HG02981 (cell line): ENCODE data around the gene DNASE1L2.
"Not testable (repeated sequence)": the region's sequence is repeated elsewhere in the genome, so short reads cannot be mapped to it uniquely, and the experiment has no call there.

Experiments
- ATAC-seq: cut with Tn5 transposase; IDR thresholded peaks from one replicate; pipeline ENCODE4 v1.9.1; 2021; ENCODE audit warnings: mild to moderate bottlenecking, moderate library complexity; ENCODE audit not compliant: unreplicated experiment

DNASE1L2 gene

GRCh38 chr16:2203119-2203688 is 33.0 kb upstream of the DNASE1L2 start:
- not testable (repeated sequence) for ATAC-seq

GRCh38 chr16:2204416-2205103 is 31.7 kb upstream of the DNASE1L2 start:
- no peak for ATAC-seq

- peak; percentile 79 for ATAC-seq
These were observed 30.9 kb upstream of the DNASE1L2 start, which contains the start of gene MLST8 for GRCh38 chr16:2205104-2205966. Gene MLST8 (plus strand): TSS chr16:2205454. CDS start chr16:2206086, 632 bp downstream.

GRCh38 chr16:2205967-2206313 is 30.3 kb upstream of the DNASE1L2 start:
- peak; percentile 19 for ATAC-seq

- ATAC-seq, result no peak
These were observed 29.8 kb upstream of the DNASE1L2 start for GRCh38 chr16:2206420-2206779.

GRCh38 chr16:2206780-2207433 is 29.3 kb upstream of the DNASE1L2 start:
- no peak for ATAC-seq

- no peak for ATAC-seq
These were observed 28.4 kb upstream of the DNASE1L2 start for GRCh38 chr16:2207872-2208271.

GRCh38 chr16:2208308-2208707 is 27.9 kb upstream of the DNASE1L2 start:
- ATAC-seq, result no peak

GRCh38 chr16:2208772-2209171 is 27.5 kb upstream of the DNASE1L2 start:
- ATAC-seq, result no peak

- no peak for ATAC-seq
These were observed 26.8 kb upstream of the DNASE1L2 start for GRCh38 chr16:2209258-2210008.

- ATAC-seq, result no peak
These were observed 26.3 kb upstream of the DNASE1L2 start for GRCh38 chr16:2210009-2210332.

- no peak for ATAC-seq
These were observed 25.6 kb upstream of the DNASE1L2 start, which contains the start of gene BRICD5 for GRCh38 chr16:2210386-2211365. Gene BRICD5 (minus strand): TSS chr16:2210863. CDS start chr16:2210833, 30 bp downstream.

- ATAC-seq, result no peak
These were observed 24.3 kb upstream of the DNASE1L2 start for GRCh38 chr16:2211923-2212347.

GRCh38 chr16:2212362-2213324 is 23.6 kb upstream of the DNASE1L2 start:
- ATAC-seq, result no peak

- ATAC-seq, result peak; percentile 6
These were observed 22.2 kb upstream of the DNASE1L2 start for GRCh38 chr16:2213817-2214718.

- peak; percentile 81 for ATAC-seq
These were observed 21.6 kb upstream of the DNASE1L2 start, which contains the start of gene PGP for GRCh38 chr16:2214719-2214968. Gene PGP (minus strand): TSS chr16:2214840. CDS start chr16:2214777, 63 bp downstream.

- no peak for ATAC-seq
These were observed 19.9 kb upstream of the DNASE1L2 start for GRCh38 chr16:2216330-2216729.
